GM12801 (cell line): ENCODE measurements around the gene CYP4F2.

Source experiments
- TF ChIP-seq, protein P1 (sequence below): IDR thresholded peaks from one replicate; pipeline ENCODE4 v1.5.1; 2011; ENCODE audit warnings: control low read depth; ENCODE audit not compliant: insufficient read length; ENCODE audit errors: extremely low read depth

Gene CYP4F2, protein sequence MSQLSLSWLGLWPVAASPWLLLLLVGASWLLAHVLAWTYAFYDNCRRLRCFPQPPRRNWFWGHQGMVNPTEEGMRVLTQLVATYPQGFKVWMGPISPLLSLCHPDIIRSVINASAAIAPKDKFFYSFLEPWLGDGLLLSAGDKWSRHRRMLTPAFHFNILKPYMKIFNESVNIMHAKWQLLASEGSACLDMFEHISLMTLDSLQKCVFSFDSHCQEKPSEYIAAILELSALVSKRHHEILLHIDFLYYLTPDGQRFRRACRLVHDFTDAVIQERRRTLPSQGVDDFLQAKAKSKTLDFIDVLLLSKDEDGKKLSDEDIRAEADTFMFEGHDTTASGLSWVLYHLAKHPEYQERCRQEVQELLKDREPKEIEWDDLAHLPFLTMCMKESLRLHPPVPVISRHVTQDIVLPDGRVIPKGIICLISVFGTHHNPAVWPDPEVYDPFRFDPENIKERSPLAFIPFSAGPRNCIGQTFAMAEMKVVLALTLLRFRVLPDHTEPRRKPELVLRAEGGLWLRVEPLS

DNA sequence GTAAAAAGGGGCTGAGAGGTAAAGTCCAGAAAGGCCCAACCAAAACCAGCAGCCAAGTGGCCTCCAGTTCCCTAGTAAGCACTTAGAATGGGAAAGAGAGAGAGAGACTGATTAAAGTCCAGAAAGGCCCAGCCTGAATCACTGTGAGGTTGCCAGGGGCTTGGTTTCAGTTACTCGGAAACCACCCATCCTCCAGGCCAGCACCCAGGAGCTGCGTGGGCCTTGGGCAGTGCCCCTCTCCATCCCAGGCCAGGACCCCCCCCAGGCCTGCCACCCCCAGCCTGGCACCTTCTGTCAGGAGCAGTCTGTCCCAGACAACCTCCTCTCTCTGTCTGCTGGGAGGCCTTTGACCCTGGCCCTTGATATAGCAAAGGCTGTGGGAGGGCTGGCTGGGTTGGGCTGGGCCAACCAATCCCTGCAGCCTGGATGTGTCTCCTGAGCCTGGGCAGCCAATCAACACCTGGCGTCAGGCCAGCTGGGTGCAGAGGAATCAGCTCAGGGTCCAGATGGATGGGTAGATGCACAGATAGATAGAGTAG, at the start of gene CYP4F2:
TSS of gene CYP4F2 (minus strand) at position 337 of the 539 bp plus-strand sequence. CDS start 463 bp downstream, outside the sequence.
- TF ChIP-seq, protein P1, sequence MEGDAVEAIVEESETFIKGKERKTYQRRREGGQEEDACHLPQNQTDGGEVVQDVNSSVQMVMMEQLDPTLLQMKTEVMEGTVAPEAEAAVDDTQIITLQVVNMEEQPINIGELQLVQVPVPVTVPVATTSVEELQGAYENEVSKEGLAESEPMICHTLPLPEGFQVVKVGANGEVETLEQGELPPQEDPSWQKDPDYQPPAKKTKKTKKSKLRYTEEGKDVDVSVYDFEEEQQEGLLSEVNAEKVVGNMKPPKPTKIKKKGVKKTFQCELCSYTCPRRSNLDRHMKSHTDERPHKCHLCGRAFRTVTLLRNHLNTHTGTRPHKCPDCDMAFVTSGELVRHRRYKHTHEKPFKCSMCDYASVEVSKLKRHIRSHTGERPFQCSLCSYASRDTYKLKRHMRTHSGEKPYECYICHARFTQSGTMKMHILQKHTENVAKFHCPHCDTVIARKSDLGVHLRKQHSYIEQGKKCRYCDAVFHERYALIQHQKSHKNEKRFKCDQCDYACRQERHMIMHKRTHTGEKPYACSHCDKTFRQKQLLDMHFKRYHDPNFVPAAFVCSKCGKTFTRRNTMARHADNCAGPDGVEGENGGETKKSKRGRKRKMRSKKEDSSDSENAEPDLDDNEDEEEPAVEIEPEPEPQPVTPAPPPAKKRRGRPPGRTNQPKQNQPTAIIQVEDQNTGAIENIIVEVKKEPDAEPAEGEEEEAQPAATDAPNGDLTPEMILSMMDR, result no peak

DNA sequence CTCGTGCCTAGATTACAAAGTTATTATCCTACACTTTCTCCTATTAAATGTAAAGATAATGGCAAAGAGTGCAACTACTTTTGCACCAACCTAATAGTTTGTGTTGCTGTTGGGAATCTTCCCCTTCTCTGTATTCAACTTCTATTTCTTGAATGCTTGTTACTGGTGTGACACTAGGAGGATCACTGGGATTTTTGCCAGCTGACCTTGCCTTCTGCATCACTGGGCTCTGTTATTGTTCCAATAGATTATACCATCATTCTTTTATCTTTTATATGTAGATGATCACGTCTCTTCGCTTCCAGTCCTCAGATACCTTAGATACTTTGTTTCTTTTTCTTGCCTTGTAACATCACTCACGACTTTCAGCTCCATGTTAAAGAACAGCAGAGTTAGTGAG, 47.4 kb upstream of the CYP4F2 start:
- TF ChIP-seq, protein P1, result no peak

DNA sequence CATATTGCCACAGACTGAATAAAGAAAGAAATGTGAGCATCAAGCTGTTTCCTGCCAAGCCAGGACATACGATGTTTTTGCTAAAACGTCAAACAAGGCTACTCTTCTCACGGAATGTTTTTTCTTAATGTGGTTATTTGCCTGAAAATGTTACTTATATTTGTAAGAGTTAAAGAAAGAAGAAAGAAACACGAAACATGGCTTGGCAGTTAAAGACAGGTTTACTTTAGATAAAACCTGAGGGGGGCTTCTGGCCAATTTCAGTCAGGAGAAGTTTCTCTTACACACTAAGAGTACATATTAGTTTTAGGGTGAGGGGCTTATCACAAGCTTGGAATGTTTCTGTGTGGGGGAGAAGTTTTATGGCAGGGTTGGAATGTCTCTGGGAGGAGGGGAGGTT, 46.5 kb upstream of the CYP4F2 start:
- TF ChIP-seq, protein P1, result no peak

DNA sequence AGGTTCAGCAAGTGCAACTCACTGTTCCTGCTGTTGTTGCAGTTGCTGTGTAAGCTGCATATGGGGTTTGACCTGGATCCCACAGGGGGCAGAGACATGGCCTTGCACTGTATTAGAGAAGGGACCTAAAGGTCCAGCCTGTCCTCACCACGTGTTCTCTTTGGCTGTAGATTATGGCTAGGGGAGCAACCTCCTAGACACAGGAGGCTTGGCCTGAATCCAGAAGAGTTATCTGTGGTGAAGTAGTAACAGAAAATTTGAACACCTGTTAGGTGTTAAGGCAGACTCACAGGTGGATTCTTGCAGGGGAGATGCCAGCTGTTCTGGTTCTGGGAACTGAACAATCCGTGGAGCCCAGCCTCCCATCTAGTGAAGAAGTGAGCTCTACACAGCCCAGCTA, 39.9 kb upstream of the CYP4F2 start:
- TF ChIP-seq, protein P1, result no peak

DNA sequence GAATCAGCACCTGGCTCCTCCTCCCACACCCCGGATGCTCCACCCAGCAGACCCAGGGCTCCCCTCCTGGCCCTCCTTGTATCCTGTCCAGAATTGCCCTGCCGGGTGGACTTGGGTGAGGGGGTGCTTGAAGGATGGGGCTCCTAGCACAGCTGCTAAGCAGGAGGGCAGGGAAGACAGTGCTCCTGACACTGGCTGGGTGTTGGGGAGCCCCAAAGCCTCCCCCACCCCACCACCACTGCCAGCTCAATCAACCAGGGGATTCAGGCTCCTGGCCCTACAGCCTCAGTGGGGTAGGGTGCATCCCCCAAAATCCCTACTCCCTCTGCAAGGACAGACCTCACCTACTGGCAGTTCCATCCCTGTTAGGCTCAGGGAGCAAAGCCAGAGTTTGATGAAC, 39.1 kb upstream of the CYP4F2 start:
- TF ChIP-seq, protein P1, result no peak

DNA sequence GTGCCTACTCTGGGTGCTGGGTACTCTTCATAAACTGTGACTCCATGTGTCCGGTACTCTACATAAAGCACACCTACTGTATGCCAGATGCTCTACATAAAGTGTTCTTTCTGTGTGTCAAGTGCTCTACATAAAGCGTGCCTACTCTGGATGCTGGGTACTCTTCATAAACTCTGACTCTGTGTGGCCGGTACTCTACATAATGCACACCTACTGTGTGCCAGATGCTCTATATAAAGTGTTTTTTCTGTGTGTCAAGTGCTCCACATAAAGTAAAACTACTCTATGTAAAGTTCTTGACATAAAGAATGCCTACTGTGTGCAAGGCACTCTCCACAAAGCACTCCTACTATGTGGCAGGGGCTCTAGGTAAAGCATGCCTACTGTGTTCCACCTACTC, 38.3 kb upstream of the CYP4F2 start:
- TF ChIP-seq, protein P1, result no peak

DNA sequence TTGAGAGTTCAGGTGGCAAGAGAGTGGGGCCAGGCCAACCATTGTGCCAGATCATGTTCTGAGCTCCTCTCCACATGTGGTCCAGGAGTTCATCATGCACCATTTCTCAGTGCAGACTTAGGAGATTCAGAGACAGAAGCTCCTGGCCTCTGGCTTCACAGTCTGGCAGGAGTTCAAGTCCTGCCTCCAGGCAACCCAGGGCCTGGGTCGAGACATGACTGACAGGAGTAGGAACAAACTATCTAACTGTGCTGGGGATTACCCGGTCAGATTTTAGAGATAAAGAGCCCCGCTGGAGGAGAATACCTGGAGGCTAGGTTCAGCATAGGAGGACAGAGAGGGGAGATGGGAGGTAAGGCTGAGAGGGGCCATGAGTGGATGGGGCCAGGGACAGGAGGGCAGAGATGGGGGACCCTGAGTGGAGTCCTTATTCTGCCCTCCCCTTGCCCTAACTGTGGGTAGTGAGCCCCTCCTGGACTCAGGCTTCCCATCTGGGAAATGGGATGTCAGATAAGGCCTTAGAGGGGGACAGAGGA, 37.4 kb upstream of the CYP4F2 start:
- TF ChIP-seq, protein P1, result no peak
